ENCODE data around the gene RIPK3. TPM values are rescaled to one million over a fixed set of nuclear protein-coding genes. Genes with fewer than 3 reads are reported as not detected.

The RIPK3 gene
- total RNA-seq, 1 experiment from 2014 or later: 0.35 TPM

DNA sequence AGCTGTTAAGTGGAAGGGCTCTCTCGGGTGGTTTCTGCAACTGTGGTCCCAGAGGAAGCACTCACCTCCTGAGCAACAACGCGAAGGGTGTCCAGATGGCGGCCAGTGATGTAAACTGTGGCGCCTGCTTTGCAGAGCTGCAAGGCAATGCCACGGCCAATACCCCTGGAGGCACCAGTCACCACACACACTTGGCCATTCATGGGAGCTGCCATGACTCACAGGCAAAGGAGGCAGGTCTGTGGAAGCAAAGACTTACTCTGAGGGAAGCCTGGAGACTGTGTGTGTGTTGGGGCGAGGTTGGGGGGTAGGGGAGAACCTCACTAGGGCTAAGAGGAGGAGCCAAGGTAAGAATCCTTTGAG is 40.9 kb downstream of the RIPK3 start:
- Histone ChIP-seq H4K8ac (replicated peaks; ENCODE audit: insufficient read length, low read depth, low read length) (no peak overlapping the region), H3K4ac (ENCODE audit: low read depth, low read length) (no peak overlapping the region), H3K4me2 (ENCODE audit: insufficient read depth, insufficient read length, low read length) (peak overlapping the region; percentile 100), H4K5ac (ENCODE audit: insufficient read length, low read depth, low read length) (no peak overlapping the region), H4K91ac (ENCODE audit: insufficient read length, low read depth, low read length) (no peak overlapping the region), H2AFZ (ENCODE audit: low read length) (no peak overlapping the region), H3K79me2 (ENCODE audit: insufficient read depth, low read length) (peaks cover 4% of the 10 kb centered on the region; the same call in 1 of the 2 replicates), H2BK120ac (ENCODE audit: low read depth, low read length, poor library complexity, severe bottlenecking) (no peak overlapping the region), H3K4me1 (ENCODE audit: insufficient read depth, low read length) (peaks cover 4% of the 10 kb centered on the region; the same call in 1 of the 2 replicates), H2BK15ac (ENCODE audit: low read depth, low read length) (no peak overlapping the region), H3K18ac (ENCODE audit: insufficient read length, low read depth, low read length) (no peak overlapping the region), H2BK20ac (ENCODE audit: low read depth, low read length, poor library complexity, severe bottlenecking) (no peak overlapping the region), H3K14ac (ENCODE audit: insufficient read depth, low read length) (no peak overlapping the region), H3K56ac (ENCODE audit: insufficient read length, low read depth, low read length) (no peak overlapping the region), H3K9me3 (ENCODE audit: control insufficient read depth, low read depth, low read length) (no peaks in the 10 kb centered on the region), H3T11ph (ENCODE audit: low read length) (no peak overlapping the region), H3K23me2 (ENCODE audit: insufficient read length, low read depth, low read length, poor library complexity, severe bottlenecking) (peaks cover 11% of the 10 kb centered on the region), H2BK5ac (ENCODE audit: insufficient read length, low read length) (no peak overlapping the region), H3K9ac (ENCODE audit: extremely low read depth, insufficient read length, low read length) (peak overlapping the region; percentile 84), H3K27ac (ENCODE audit: insufficient read length, low read depth, low read length) (no peak overlapping the region), H2AK5ac (ENCODE audit: insufficient read length, low read length) (no peak overlapping the region), H3K27me3 (ENCODE audit: insufficient read depth, low read length) (no peaks in the 10 kb centered on the region), H3K79me1 (ENCODE audit: insufficient read depth, low read depth, low read length, poor library complexity, severe bottlenecking) (peaks cover 3% of the 10 kb centered on the region), H3K23ac (ENCODE audit: insufficient read length, low read depth, low read length) (no peak overlapping the region), H2BK12ac (ENCODE audit: insufficient read length, low read depth, low read length) (no peak overlapping the region), H4K20me1 (ENCODE audit: control insufficient read depth, insufficient read depth, insufficient read length) (no peaks in the 10 kb centered on the region)
- peaks cover 16 to 48% (median 43%) of the 10 kb centered on the region in 3 experiments for H3K36me3 Mint-ChIP-seq (ENCODE audit: insufficient read depth in 1 of 3, low read depth in 3 of 3)
- no peaks in the 10 kb centered on the region; a peak in 1 of 5 replicates for H3K9me3 Mint-ChIP-seq
- peak; percentile 38 for DNase-seq
- H3K4me3 Mint-ChIP-seq: peak overlapping the region; percentile 91 to 93
- no peaks in the 10 kb centered on the region; the same call in 1 of the 2 replicates for H3K27me3 Mint-ChIP-seq (ENCODE audit: low read depth)
- H3K4me1 Mint-ChIP-seq: peaks cover 21 to 22% of the 10 kb centered on the region in 2 experiments
- no CpG with 5 or more reads among the region's 7 CpGs for WGBS (ENCODE audit: extremely low coverage, insufficient read length, low lambda C conversion rate)
- peak overlapping the region in 2 of 3 experiments; percentile 31 to 97; a peak in 3 of 7 replicates for H3K27ac Mint-ChIP-seq
- TF ChIP-seq, protein P1, sequence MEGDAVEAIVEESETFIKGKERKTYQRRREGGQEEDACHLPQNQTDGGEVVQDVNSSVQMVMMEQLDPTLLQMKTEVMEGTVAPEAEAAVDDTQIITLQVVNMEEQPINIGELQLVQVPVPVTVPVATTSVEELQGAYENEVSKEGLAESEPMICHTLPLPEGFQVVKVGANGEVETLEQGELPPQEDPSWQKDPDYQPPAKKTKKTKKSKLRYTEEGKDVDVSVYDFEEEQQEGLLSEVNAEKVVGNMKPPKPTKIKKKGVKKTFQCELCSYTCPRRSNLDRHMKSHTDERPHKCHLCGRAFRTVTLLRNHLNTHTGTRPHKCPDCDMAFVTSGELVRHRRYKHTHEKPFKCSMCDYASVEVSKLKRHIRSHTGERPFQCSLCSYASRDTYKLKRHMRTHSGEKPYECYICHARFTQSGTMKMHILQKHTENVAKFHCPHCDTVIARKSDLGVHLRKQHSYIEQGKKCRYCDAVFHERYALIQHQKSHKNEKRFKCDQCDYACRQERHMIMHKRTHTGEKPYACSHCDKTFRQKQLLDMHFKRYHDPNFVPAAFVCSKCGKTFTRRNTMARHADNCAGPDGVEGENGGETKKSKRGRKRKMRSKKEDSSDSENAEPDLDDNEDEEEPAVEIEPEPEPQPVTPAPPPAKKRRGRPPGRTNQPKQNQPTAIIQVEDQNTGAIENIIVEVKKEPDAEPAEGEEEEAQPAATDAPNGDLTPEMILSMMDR (conservative IDR thresholded peaks at IDR 0.05): no peak
